ENCODE results near the gene ETF1. TPM values are rescaled to one million over a fixed set of nuclear protein-coding genes. Genes with fewer than 3 reads are reported as not detected.
"Not testable (repeated sequence)": the region's sequence is repeated elsewhere in the genome, so short reads cannot be mapped to it uniquely, and the experiment has no call there.

ETF1 gene
- total RNA-seq, 1 donor from 2014 or later = 102 TPM

GRCh38 chr5:138536215-138536614, 6.8 kb downstream of the ETF1 start:
- intact Hi-C loops (cut with micrococcal nuclease) = no loop called here

GRCh38 chr5:138533973-138534941, 8.8 kb downstream of the ETF1 start:
- intact Hi-C loops (cut with micrococcal nuclease) = no loop called here

GRCh38 chr5:138529812-138530211, 13.2 kb downstream of the ETF1 start:
- intact Hi-C loops (cut with micrococcal nuclease) = no loop called here

- intact Hi-C loops (cut with micrococcal nuclease) = no loop called here
These were observed 14.1 kb downstream of the ETF1 start for GRCh38 chr5:138528744-138529469.

GRCh38 chr5:138528208-138528607, 14.8 kb downstream of the ETF1 start:
- intact Hi-C loops (cut with micrococcal nuclease) = no loop called here

- intact Hi-C loops (cut with micrococcal nuclease) = no loop called here
These were observed 15.9 kb downstream of the ETF1 start for GRCh38 chr5:138527170-138527569.

- intact Hi-C loops (cut with micrococcal nuclease) = no loop called here
These were observed 19.6 kb downstream of the ETF1 start for GRCh38 chr5:138523406-138523805.

GRCh38 chr5:138520971-138521370, 22.1 kb downstream of the ETF1 start:
- intact Hi-C loops (cut with micrococcal nuclease) = no loop called here

- intact Hi-C loops (cut with micrococcal nuclease) = no loop called here
These were observed 25.6 kb downstream of the ETF1 start for GRCh38 chr5:138517437-138517836.

- intact Hi-C loops (cut with micrococcal nuclease) = no loop called here
These were observed 27.3 kb downstream of the ETF1 start for GRCh38 chr5:138515556-138516245.

GRCh38 chr5:138514021-138514420, 29.0 kb downstream of the ETF1 start:
- intact Hi-C loops (cut with micrococcal nuclease) = no loop called here

GRCh38 chr5:138508958-138509357, 34.1 kb downstream of the ETF1 start:
- intact Hi-C loops (cut with micrococcal nuclease) = no loop called here

GRCh38 chr5:138507485-138507884, 35.6 kb downstream of the ETF1 start:
- intact Hi-C loops (cut with micrococcal nuclease) = not testable (repeated sequence)

- intact Hi-C loops (cut with micrococcal nuclease) = no loop called here
These were observed 36.4 kb downstream of the ETF1 start for GRCh38 chr5:138506370-138507306.

- intact Hi-C loops (cut with micrococcal nuclease) = no loop called here
These were observed 38.2 kb downstream of the ETF1 start for GRCh38 chr5:138504799-138505198.

GRCh38 chr5:138503487-138504270, 39.4 kb downstream of the ETF1 start:
- intact Hi-C loops (cut with micrococcal nuclease) = loop anchor here (1.0 kb wide), 2 partner anchors 53 to 323 kb away; no protein-coding TSS in a partner anchor

GRCh38 chr5:138502521-138502920, 40.5 kb downstream of the ETF1 start:
- intact Hi-C loops (cut with micrococcal nuclease) = no loop called here

GRCh38 chr5:138502121-138502520, 40.9 kb downstream of the ETF1 start:
- intact Hi-C loops (cut with micrococcal nuclease) = no loop called here

- intact Hi-C loops (cut with micrococcal nuclease) = no loop called here
These were observed 44.7 kb downstream of the ETF1 start for GRCh38 chr5:138498376-138498775.

- intact Hi-C loops (cut with micrococcal nuclease) = no loop called here
These were observed 47.7 kb downstream of the ETF1 start for GRCh38 chr5:138495351-138495750.

All from T-helper 2 cell treated with Interferon-gamma antibody and Interleukin-4, amounts not matched to agents 100 ng/mL and 5 ng/mL, for 36 hours (primary cell).